ENCODE results near the gene SLC44A2. TPM values are rescaled to one million over a fixed set of nuclear protein-coding genes. Genes with fewer than 3 reads are reported as not detected.

SLC44A2 gene
- total and polyA plus RNA-seq, 2 of the 13 experiments (the other 11 are each of a cell fraction or from before 2014, with no cell fraction given), result 2.4 to 5.6 TPM

- TF ChIP-seq, protein P1, sequence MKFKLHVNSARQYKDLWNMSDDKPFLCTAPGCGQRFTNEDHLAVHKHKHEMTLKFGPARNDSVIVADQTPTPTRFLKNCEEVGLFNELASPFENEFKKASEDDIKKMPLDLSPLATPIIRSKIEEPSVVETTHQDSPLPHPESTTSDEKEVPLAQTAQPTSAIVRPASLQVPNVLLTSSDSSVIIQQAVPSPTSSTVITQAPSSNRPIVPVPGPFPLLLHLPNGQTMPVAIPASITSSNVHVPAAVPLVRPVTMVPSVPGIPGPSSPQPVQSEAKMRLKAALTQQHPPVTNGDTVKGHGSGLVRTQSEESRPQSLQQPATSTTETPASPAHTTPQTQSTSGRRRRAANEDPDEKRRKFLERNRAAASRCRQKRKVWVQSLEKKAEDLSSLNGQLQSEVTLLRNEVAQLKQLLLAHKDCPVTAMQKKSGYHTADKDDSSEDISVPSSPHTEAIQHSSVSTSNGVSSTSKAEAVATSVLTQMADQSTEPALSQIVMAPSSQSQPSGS (CRISPR knock-in tag; IDR thresholded peaks at IDR 0.05), result peak; percentile 80; the same call in 1 of the 2 replicates
- TF ChIP-seq ZMYM2 (CRISPR knock-in tag; IDR thresholded peaks at IDR 0.05) (no peak; the same call in 1 of the 2 replicates), ETV5 (CRISPR knock-in tag; IDR thresholded peaks at IDR 0.05; ENCODE audit: borderline replicate concordance) (peak; percentile 50), CEBPB (IDR thresholded peaks at IDR 0.05; ENCODE audit: borderline replicate concordance, low read depth, low read length) (peak; percentile 30; the same call in 1 of the 2 replicates), RAD51 (IDR thresholded peaks at IDR 0.05; ENCODE audit: borderline replicate concordance) (peak; percentile 100), CEBPG (CRISPR knock-in tag; IDR thresholded peaks at IDR 0.05) (peak; percentile 76), ZMAT3 (CRISPR knock-in tag; conservative IDR thresholded peaks at IDR 0.05) (peak; percentile 88; the same call in 1 of the 2 replicates)
- TF ChIP-seq, protein P2, sequence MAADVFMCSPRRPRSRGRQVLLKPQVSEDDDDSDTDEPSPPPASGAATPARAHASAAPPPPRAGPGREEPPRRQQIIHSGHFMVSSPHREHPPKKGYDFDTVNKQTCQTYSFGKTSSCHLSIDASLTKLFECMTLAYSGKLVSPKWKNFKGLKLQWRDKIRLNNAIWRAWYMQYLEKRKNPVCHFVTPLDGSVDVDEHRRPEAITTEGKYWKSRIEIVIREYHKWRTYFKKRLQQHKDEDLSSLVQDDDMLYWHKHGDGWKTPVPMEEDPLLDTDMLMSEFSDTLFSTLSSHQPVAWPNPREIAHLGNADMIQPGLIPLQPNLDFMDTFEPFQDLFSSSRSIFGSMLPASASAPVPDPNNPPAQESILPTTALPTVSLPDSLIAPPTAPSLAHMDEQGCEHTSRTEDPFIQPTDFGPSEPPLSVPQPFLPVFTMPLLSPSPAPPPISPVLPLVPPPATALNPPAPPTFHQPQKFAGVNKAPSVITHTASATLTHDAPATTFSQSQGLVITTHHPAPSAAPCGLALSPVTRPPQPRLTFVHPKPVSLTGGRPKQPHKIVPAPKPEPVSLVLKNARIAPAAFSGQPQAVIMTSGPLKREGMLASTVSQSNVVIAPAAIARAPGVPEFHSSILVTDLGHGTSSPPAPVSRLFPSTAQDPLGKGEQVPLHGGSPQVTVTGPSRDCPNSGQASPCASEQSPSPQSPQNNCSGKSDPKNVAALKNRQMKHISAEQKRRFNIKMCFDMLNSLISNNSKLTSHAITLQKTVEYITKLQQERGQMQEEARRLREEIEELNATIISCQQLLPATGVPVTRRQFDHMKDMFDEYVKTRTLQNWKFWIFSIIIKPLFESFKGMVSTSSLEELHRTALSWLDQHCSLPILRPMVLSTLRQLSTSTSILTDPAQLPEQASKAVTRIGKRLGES (CRISPR knock-in tag; IDR thresholded peaks at IDR 0.05; ENCODE audit: borderline replicate concordance), result peak; percentile 82; the same call in 1 of the 2 replicates
- TF ChIP-seq, protein P3, sequence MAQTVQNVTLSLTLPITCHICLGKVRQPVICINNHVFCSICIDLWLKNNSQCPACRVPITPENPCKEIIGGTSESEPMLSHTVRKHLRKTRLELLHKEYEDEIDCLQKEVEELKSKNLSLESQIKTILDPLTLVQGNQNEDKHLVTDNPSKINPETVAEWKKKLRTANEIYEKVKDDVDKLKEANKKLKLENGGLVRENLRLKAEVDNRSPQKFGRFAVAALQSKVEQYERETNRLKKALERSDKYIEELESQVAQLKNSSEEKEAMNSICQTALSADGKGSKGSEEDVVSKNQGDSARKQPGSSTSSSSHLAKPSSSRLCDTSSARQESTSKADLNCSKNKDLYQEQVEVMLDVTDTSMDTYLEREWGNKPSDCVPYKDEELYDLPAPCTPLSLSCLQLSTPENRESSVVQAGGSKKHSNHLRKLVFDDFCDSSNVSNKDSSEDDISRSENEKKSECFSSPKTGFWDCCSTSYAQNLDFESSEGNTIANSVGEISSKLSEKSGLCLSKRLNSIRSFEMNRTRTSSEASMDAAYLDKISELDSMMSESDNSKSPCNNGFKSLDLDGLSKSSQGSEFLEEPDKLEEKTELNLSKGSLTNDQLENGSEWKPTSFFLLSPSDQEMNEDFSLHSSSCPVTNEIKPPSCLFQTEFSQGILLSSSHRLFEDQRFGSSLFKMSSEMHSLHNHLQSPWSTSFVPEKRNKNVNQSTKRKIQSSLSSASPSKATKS (CRISPR knock-in tag; IDR thresholded peaks at IDR 0.05), result no peak
These were observed 28.6 kb downstream of the SLC44A2 start, which contains the start of gene ILF3 (continued) for GRCh38 chr19:10653732-10654609.

Measured in HepG2 (cell line).